ENCODE results near the gene VEGFD. TPM values are rescaled to one million over a fixed set of nuclear protein-coding genes. Genes with fewer than 3 reads are reported as not detected.
A peak's percentile ranks its signal among the peaks of the same experiment; 100 is the strongest.

The VEGFD gene
- total RNA-seq, 1 experiment from 2014 or later = 0.36 TPM

DNA sequence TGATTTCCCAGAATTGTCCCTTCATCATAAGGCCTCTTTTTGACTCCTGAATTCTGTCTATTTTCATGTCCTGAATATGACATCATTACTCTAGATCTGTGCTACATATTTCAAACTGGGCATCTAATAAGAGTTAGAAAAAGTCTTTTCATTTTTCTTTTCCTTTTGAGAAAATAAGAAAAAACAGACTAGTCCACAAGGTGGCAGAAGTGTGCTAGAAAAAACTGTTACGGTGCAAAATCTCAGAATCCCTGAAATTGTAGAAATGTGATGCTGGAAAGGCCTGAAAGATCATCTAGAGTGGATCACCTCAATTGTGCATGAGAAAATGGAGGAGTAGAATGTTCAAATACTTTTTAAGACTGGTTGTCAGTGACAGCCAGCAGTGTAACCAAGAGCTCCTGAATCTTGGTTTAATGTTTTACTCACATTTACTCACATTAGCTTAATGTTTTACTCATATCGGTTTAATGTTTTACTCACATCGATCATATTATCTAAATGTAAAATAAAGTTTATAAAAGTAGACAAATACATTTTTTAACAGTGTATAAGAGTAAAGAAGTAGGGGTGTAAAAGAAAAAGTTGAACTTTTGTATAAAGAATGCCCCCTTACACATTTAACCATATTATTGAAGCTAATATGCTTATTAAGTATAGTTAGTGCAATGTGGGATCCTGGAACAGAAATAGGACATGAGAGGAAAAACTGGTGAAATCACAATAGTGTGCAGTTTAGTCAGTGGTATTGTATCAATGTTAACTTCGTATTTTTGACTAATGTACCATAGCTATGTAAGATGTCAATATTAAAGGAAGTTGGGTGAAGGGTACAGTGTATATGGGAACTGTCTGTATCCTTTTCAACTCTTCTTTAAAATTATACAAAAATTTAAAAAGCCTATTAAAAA, 84.0 kb downstream of the VEGFD start:
- peak in 1 of 2 experiments; percentile 4 for DNase-seq
- Histone ChIP-seq H3K4me3 (ENCODE audit: low read depth, low read length) (no peak overlapping the region), H3K9me3 (no peaks in the 10 kb centered on the region), H3K36me3 (ENCODE audit: control insufficient read depth, insufficient read depth, low read length) (no peaks in the 10 kb centered on the region), H3K27me3 (replicated peaks; ENCODE audit: control insufficient read depth, insufficient read depth, low read length) (no peaks in the 10 kb centered on the region), H3K4me1 (peaks cover 8% of the 10 kb centered on the region; the same call in 1 of the 2 replicates)
- Mint-ChIP-seq H3K36me3 (ENCODE audit: insufficient read depth, unreplicated experiment) (no peaks in the 10 kb centered on the region), H3K4me1 (ENCODE audit: low read depth, unreplicated experiment) (peaks cover 5% of the 10 kb centered on the region), H3K27me3 (ENCODE audit: insufficient read depth, unreplicated experiment) (no peaks in the 10 kb centered on the region), H3K27ac (ENCODE audit: unreplicated experiment) (no peak overlapping the region), H3K4me3 (ENCODE audit: unreplicated experiment) (peak overlapping the region; percentile 57), H3K9me3 (ENCODE audit: unreplicated experiment) (no peaks in the 10 kb centered on the region)
- CTCF ChIA-PET = interaction anchor here (0.6 kb wide), 3 partner anchors 9 to 30 kb away, joined by 3 to 5 read pairs (median 3); partner anchors contain the start of gene ASB9
- peak; percentile 21 to 30 for TF ChIP-seq CTCF (IDR thresholded peaks at IDR 0.05; ENCODE audit: insufficient read depth in 1 of 2, low read depth in 1 of 2, low read length in 1 of 2, severe bottlenecking in 1 of 2, unreplicated experiment in 1 of 2)
- intact Hi-C loops (cut with micrococcal nuclease; ENCODE audit: unreplicated experiment) = loop anchor here (1.0 kb wide), 1 partner anchor 43 kb away; no protein-coding TSS in a partner anchor
- BruUV-seq (replicated peaks) = no TSS peak
- POLR2A ChIA-PET = no interaction called here

GRCh38 chrX:15298780-15299179, 85.4 kb downstream of the VEGFD start:
- Histone ChIP-seq H3K4me1 (peaks cover 8% of the 10 kb centered on the region; the same call in 1 of the 2 replicates), H3K9me3 (no peaks in the 10 kb centered on the region), H3K36me3 (ENCODE audit: control insufficient read depth, insufficient read depth, low read length) (no peaks in the 10 kb centered on the region), H3K4me3 (ENCODE audit: low read depth, low read length) (no peak overlapping the region), H3K27me3 (replicated peaks; ENCODE audit: control insufficient read depth, insufficient read depth, low read length) (no peaks in the 10 kb centered on the region)
- Mint-ChIP-seq H3K36me3 (ENCODE audit: insufficient read depth, unreplicated experiment) (no peaks in the 10 kb centered on the region), H3K27me3 (ENCODE audit: insufficient read depth, unreplicated experiment) (no peaks in the 10 kb centered on the region), H3K9me3 (ENCODE audit: unreplicated experiment) (no peaks in the 10 kb centered on the region), H3K4me1 (ENCODE audit: low read depth, unreplicated experiment) (peaks cover 5% of the 10 kb centered on the region), H3K27ac (ENCODE audit: unreplicated experiment) (no peak overlapping the region), H3K4me3 (ENCODE audit: unreplicated experiment) (no peak overlapping the region)
- POLR2A ChIA-PET = no interaction called here
- BruUV-seq (replicated peaks) = no TSS peak
- CTCF ChIA-PET = no interaction called here
- DNase-seq = no peak
- intact Hi-C loops (cut with micrococcal nuclease; ENCODE audit: unreplicated experiment) = no loop called here
- TF ChIP-seq CTCF (IDR thresholded peaks at IDR 0.05; ENCODE audit: insufficient read depth in 1 of 2, low read depth in 1 of 2, low read length in 1 of 2, severe bottlenecking in 1 of 2, unreplicated experiment in 1 of 2) = no peak

DNA sequence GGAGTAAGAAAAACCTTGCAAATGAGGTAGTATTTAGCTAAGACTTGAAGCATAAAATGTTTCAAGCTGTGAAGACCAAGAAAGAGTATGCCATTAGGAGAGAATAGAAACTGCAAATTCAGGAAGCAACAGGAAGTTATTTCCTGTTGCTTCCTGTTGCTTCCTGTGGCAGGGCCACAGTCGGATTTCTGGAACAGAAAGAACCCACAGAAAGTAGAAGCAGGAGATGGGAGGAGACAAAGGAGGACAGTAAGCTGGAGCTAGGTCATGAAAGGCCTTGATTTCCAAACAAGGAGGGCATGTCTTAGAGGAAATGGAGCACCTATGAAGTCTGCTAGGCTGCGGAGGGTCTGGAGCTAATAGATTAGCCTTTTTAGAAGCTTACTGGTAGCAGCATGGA, 86.0 kb downstream of the VEGFD start:
- intact Hi-C loops (cut with micrococcal nuclease; ENCODE audit: unreplicated experiment) = no loop called here
- H3K4me1 ChIP-seq = peaks cover 8% of the 10 kb centered on the region; the same call in 1 of the 2 replicates
- H3K9me3 ChIP-seq = no peaks in the 10 kb centered on the region
- no peaks in the 10 kb centered on the region for H3K27me3 ChIP-seq (replicated peaks; ENCODE audit: control insufficient read depth, insufficient read depth, low read length)
- no peak overlapping the region for H3K4me3 ChIP-seq (ENCODE audit: low read depth, low read length)
- TF ChIP-seq CTCF (IDR thresholded peaks at IDR 0.05; ENCODE audit: insufficient read depth in 1 of 2, low read depth in 1 of 2, low read length in 1 of 2, severe bottlenecking in 1 of 2, unreplicated experiment in 1 of 2) = no peak
- POLR2A ChIA-PET = no interaction called here
- H3K27ac Mint-ChIP-seq (ENCODE audit: unreplicated experiment) = no peak overlapping the region
- no peaks in the 10 kb centered on the region for H3K27me3 Mint-ChIP-seq (ENCODE audit: insufficient read depth, unreplicated experiment)
- CTCF ChIA-PET = no interaction called here
- no peaks in the 10 kb centered on the region for H3K9me3 Mint-ChIP-seq (ENCODE audit: unreplicated experiment)
- peaks cover 5% of the 10 kb centered on the region for H3K4me1 Mint-ChIP-seq (ENCODE audit: low read depth, unreplicated experiment)
- no peak overlapping the region for H3K4me3 Mint-ChIP-seq (ENCODE audit: unreplicated experiment)
- H3K36me3 Mint-ChIP-seq (ENCODE audit: insufficient read depth, unreplicated experiment) = no peaks in the 10 kb centered on the region
- BruUV-seq (replicated peaks) = no TSS peak
- DNase-seq = no peak
- no peaks in the 10 kb centered on the region for H3K36me3 ChIP-seq (ENCODE audit: control insufficient read depth, insufficient read depth, low read length)

Other genes with a start within 250 kb of the VEGFD start
- gene ASB9, start 114.3 kb downstream of the VEGFD start, total RNA-seq (2022) = 4.6 and 8.3 TPM in 2 replicates
- gene ASB11, start 68.8 kb downstream of the VEGFD start, total RNA-seq (2022) = not detected in 2 replicates
- gene PIGA, start 48.9 kb downstream of the VEGFD start, total RNA-seq (2022) = 18.5 and 19.4 TPM in 2 replicates
- gene PIR, start 108.9 kb upstream of the VEGFD start, total RNA-seq (2022) = 12.0 and 15.7 TPM in 2 replicates
- gene BMX, start 116.4 kb upstream of the VEGFD start, total RNA-seq (2022) = not detected in 2 replicates
- gene ACE2, start 216.5 kb upstream of the VEGFD start, total RNA-seq (2022) = 1.8 and 2.7 TPM in 2 replicates

All from Caco-2 (cell line).